ENCODE measurements around the gene RPL29.

RPL29 gene

DNA sequence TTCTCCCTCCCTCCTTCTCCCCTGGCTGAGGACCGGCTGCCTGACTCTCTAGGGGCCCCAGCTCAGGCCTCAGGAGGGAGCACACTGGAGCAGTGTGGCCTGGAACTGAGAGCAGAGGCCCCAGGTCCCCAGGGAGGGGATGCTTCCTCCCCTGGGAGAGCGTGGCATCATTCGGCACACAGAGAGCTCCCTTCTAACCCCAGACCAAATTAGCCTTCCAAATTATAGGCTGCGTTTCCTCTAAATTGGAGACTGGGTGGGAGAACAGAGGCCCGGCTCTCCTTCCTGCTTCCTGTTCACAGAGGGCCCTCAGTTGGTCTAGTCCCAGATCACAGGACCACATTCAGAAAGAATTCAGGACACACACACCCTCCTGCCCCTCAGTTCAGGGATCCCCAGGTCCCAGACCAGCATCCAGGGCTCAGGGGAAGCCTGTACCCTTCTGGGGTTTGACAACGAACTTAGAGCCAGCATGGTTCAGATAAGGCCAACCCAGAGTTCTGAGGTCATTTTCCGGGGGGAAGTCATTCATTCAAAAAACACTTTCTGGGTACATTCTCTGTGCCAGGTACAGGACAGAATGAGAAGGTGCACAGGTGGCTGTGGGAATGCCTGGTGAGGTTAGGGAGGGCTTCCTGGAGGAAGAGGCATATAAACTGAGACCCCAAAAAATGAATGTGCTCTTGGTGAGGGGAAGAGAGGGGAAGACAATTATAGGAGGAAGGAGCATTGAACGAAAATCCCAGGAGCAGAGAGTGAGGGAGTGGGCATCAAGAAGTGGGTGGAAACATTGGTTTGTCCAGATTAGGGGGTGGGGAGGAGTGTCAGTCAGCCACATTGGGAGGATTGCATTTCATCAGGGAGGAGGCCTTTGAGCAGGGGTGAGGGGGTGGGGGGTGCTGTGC is 28.4 kb upstream of the RPL29 start:
- Histone ChIP-seq H3K27me3 (replicated peaks) (no peaks in the 10 kb centered on the region), H3K27ac (no peak overlapping the region), H3K36me3 (replicated peaks) (no peaks in the 10 kb centered on the region), H3K4me3 (ENCODE audit: low read depth, low read length) (no peak overlapping the region)
- in situ Hi-C loops (cut with HindIII; ENCODE audit: low pct_ligation_motif_present, low sequenced_read_pairs) = no loop called here
- TF ChIP-seq, protein P1, sequence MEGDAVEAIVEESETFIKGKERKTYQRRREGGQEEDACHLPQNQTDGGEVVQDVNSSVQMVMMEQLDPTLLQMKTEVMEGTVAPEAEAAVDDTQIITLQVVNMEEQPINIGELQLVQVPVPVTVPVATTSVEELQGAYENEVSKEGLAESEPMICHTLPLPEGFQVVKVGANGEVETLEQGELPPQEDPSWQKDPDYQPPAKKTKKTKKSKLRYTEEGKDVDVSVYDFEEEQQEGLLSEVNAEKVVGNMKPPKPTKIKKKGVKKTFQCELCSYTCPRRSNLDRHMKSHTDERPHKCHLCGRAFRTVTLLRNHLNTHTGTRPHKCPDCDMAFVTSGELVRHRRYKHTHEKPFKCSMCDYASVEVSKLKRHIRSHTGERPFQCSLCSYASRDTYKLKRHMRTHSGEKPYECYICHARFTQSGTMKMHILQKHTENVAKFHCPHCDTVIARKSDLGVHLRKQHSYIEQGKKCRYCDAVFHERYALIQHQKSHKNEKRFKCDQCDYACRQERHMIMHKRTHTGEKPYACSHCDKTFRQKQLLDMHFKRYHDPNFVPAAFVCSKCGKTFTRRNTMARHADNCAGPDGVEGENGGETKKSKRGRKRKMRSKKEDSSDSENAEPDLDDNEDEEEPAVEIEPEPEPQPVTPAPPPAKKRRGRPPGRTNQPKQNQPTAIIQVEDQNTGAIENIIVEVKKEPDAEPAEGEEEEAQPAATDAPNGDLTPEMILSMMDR (IDR thresholded peaks at IDR 0.05; ENCODE audit: low read depth, low read length, missing control alignments) = no peak
- no peak for DNase-seq

DNA sequence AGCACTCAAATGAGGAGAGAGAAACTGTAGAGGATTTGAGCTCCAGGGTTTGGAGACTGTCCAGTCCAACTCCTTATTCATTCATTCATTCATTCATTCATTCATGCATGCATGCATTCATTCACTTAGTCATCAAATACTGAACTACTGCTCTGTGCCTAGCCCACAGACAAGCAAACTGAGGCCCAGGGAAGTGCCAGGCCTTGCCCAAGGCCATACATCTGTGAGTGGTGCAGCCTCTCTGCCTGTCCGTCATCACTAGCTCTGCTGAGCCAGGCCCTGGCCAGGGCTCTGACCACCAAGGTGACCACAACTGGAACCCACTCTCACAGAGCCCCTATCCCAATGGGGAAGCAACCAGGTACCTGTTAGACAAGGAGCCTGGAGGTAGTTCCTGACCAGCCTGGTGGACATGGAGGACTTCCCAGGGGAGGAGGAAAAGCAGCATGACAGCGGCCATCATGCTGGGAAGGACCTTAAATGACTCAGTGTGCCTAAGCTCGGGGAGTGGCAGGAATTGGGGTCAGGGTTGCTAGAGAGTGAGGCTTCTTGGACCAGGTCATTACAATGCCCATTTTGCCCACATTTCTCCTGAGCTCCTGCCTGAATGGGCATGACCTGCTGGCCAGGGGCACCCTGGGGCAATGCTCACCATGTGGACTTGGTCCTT is 27.5 kb upstream of the RPL29 start:
- no peaks in the 10 kb centered on the region for H3K36me3 ChIP-seq (replicated peaks)
- no peak overlapping the region for H3K27ac ChIP-seq
- in situ Hi-C loops (cut with HindIII; ENCODE audit: low pct_ligation_motif_present, low sequenced_read_pairs) = no loop called here
- H3K27me3 ChIP-seq (replicated peaks) = no peaks in the 10 kb centered on the region
- TF ChIP-seq, protein P1 (IDR thresholded peaks at IDR 0.05; ENCODE audit: low read depth, low read length, missing control alignments) = no peak
- no peak overlapping the region for H3K4me3 ChIP-seq (ENCODE audit: low read depth, low read length)
- DNase-seq = no peak

DNA sequence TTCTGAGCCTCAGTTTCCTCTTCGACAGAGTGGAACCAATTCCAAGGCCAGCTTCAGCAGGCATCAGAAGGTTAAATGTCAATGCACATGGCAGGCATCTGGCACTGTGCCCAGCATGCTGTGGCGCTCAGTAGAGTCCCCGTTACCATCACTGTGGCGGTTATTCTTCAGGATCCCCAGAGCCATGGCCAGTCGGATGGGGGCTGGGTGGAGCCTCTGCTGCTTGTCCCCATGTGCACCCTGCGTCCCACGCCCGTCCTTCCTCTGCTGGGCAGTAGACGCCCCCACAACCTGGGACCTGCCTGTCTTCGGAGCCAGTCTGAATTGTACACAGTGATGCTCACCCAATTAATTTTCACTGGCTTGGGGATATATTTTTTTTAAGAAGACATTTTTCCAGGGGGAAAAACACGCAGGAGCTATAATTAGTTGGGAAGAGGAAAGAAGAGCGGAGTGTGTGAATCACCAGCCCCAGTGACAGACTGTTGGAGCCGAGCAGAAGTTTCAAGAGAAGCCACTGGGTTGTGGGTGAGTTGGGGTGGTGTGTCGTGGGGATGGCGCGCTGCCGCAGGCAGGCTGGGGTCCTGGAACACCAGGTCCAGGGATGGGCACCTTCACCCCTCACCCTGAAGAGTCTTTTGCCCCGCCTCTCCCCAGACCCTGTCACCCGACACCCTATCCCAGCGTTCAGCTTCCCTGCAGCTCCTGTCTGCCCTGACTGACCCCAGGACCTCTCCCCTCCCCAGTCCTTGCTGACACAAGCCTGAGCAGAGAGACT is 26.8 kb upstream of the RPL29 start:
- no peaks in the 10 kb centered on the region for H3K27me3 ChIP-seq (replicated peaks)
- DNase-seq = no peak
- TF ChIP-seq, protein P1 (IDR thresholded peaks at IDR 0.05; ENCODE audit: low read depth, low read length, missing control alignments) = no peak
- no peak overlapping the region for H3K27ac ChIP-seq
- H3K4me3 ChIP-seq (ENCODE audit: low read depth, low read length) = no peak overlapping the region
- no peaks in the 10 kb centered on the region for H3K36me3 ChIP-seq (replicated peaks)
- in situ Hi-C loops (cut with HindIII; ENCODE audit: low pct_ligation_motif_present, low sequenced_read_pairs) = no loop called here

DNA sequence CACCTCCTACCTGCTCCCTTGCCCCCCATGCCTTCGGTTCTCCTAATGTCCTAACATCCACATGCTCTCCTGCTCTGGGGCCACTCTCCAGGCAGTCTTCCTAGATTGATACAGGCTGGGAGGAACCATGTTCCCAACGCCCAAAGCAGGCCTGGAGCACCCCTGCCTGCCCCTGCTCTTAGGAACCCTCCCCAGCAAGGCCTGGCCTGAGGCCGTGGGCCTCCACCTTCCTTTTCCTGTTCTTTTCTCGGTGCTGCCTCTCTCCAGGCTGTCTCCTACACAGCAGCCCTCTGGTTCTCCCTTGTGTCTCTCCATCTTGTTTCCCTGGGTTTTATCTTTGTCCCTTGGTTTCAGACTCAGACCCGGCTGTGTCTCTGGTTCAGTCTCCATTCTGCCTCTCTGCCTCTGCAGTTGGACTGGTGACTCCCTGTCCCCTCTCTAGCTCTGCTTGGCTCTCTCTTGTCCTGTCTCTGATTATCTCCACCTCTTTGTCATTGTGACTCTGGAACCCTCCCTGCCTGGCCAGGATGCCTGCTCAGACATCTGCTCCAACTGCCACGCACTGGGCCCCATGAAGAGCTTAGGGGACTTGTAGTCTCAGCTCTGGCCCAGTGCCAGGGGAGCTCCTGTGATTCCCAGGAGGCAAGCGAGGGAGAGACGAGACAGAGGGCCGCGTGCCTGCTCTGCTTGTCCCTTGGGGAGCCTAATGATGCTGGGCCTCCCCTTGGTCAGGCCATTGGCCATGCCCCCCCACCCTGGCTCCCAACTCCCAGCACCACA is 26.0 kb upstream of the RPL29 start:
- in situ Hi-C loops (cut with HindIII; ENCODE audit: low pct_ligation_motif_present, low sequenced_read_pairs) = no loop called here
- Histone ChIP-seq H3K27me3 (replicated peaks) (no peaks in the 10 kb centered on the region), H3K36me3 (replicated peaks) (no peaks in the 10 kb centered on the region), H3K27ac (no peak overlapping the region), H3K4me3 (ENCODE audit: low read depth, low read length) (no peak overlapping the region)
- TF ChIP-seq, protein P1 (IDR thresholded peaks at IDR 0.05; ENCODE audit: low read depth, low read length, missing control alignments) = no peak
- DNase-seq = no peak

DNA sequence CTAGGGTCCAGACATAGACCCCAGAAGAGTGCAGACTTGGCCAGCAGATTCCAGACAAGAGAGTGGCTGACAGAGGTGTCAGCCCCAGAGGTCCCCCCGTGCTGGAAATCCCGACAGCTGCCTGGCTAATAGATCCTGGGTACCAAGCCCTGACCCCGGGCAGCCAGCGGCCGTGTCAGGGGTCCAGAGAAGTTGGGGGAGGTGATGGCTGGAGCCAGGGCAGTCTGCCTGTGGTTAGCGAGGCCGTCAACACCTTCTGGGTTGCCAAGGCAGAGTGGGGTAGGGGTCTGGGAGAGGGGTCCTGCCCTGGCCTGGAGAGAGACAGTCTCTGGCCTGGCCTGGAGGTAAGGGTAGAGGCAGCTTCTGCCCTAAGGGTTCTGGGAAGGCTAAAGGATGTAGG is 25.1 kb upstream of the RPL29 start:
- Histone ChIP-seq H3K36me3 (replicated peaks) (no peaks in the 10 kb centered on the region), H3K27ac (no peak overlapping the region), H3K27me3 (replicated peaks) (no peaks in the 10 kb centered on the region), H3K4me3 (ENCODE audit: low read depth, low read length) (no peak overlapping the region)
- DNase-seq = no peak
- in situ Hi-C loops (cut with HindIII; ENCODE audit: low pct_ligation_motif_present, low sequenced_read_pairs) = no loop called here
- TF ChIP-seq, protein P1 (IDR thresholded peaks at IDR 0.05; ENCODE audit: low read depth, low read length, missing control alignments) = no peak
